ENCODE results near the gene SPRR1A.

SPRR1A gene

GRCh38 chr1:152983743-152984142, at the start of gene SPRR1A:
TSS of gene SPRR1A (plus strand) at chr1:152984081. CDS start at chr1:152985231, 1,150 bp downstream.
- Mint-ChIP-seq H3K9me3 (peaks cover 4% of the 10 kb centered on the region), H3K4me1 (no peaks in the 10 kb centered on the region), H3K27ac (no peak within 1 kb of the TSS), H3K36me3 (no peaks in the 10 kb centered on the region), H3K27me3 (peaks cover 62% of the 10 kb centered on the region), H3K4me3 (no peak within 1 kb of the TSS)
- no peak for ATAC-seq

- peaks cover 12% of the 10 kb centered on the region for H3K27me3 Mint-ChIP-seq
- ATAC-seq, result no peak
- H3K36me3 Mint-ChIP-seq, result no peaks in the 10 kb centered on the region
- H3K9me3 Mint-ChIP-seq, result no peaks in the 10 kb centered on the region
- no peak overlapping the region for H3K27ac Mint-ChIP-seq
- H3K4me3 Mint-ChIP-seq, result no peak overlapping the region
- no peaks in the 10 kb centered on the region for H3K4me1 Mint-ChIP-seq
Observed at GRCh38 chr1:152940614-152941013, 43.3 kb upstream of the SPRR1A start.

GRCh38 chr1:152941037-152941711, 42.7 kb upstream of the SPRR1A start:
- Mint-ChIP-seq H3K4me3 (no peak overlapping the region), H3K4me1 (no peaks in the 10 kb centered on the region), H3K36me3 (no peaks in the 10 kb centered on the region), H3K27ac (no peak overlapping the region), H3K27me3 (peaks cover 12% of the 10 kb centered on the region), H3K9me3 (no peaks in the 10 kb centered on the region)
- ATAC-seq, result no peak

GRCh38 chr1:152942161-152942560, 41.7 kb upstream of the SPRR1A start:
- no peaks in the 10 kb centered on the region for H3K4me1 Mint-ChIP-seq
- ATAC-seq, result peak; percentile 36
- no peak overlapping the region for H3K27ac Mint-ChIP-seq
- H3K9me3 Mint-ChIP-seq, result no peaks in the 10 kb centered on the region
- no peak overlapping the region for H3K4me3 Mint-ChIP-seq
- H3K36me3 Mint-ChIP-seq, result no peaks in the 10 kb centered on the region
- H3K27me3 Mint-ChIP-seq, result peaks cover 12% of the 10 kb centered on the region

- Mint-ChIP-seq H3K36me3 (no peaks in the 10 kb centered on the region), H3K4me3 (no peak overlapping the region), H3K27ac (no peak overlapping the region), H3K9me3 (no peaks in the 10 kb centered on the region), H3K27me3 (no peaks in the 10 kb centered on the region), H3K4me1 (no peaks in the 10 kb centered on the region)
- no peak for ATAC-seq
Observed at GRCh38 chr1:152946248-152946647, 37.6 kb upstream of the SPRR1A start.

GRCh38 chr1:152946651-152947256, 37.1 kb upstream of the SPRR1A start, which contains the start of gene SPRR5:
TSS of gene SPRR5 (plus strand) at chr1:152947206. CDS start at chr1:152948555, 1,349 bp downstream.
- no peaks in the 10 kb centered on the region for H3K4me1 Mint-ChIP-seq
- H3K27me3 Mint-ChIP-seq, result no peaks in the 10 kb centered on the region
- no peaks in the 10 kb centered on the region for H3K36me3 Mint-ChIP-seq
- no peaks in the 10 kb centered on the region for H3K9me3 Mint-ChIP-seq
- no peak for ATAC-seq
- H3K27ac Mint-ChIP-seq, result no peak within 1 kb of the TSS
- no peak within 1 kb of the TSS for H3K4me3 Mint-ChIP-seq

- ATAC-seq, result no peak
- no peaks in the 10 kb centered on the region for H3K36me3 Mint-ChIP-seq
- no peak overlapping the region for H3K4me3 Mint-ChIP-seq
- H3K9me3 Mint-ChIP-seq, result no peaks in the 10 kb centered on the region
- H3K27ac Mint-ChIP-seq, result no peak overlapping the region
- H3K4me1 Mint-ChIP-seq, result no peaks in the 10 kb centered on the region
- no peaks in the 10 kb centered on the region for H3K27me3 Mint-ChIP-seq
Observed at GRCh38 chr1:152951711-152952110, 32.2 kb upstream of the SPRR1A start.

- Mint-ChIP-seq H3K4me3 (no peak overlapping the region), H3K27ac (no peak overlapping the region), H3K4me1 (no peaks in the 10 kb centered on the region), H3K36me3 (no peaks in the 10 kb centered on the region), H3K9me3 (no peaks in the 10 kb centered on the region), H3K27me3 (no peaks in the 10 kb centered on the region)
- ATAC-seq, result no peak
Observed at GRCh38 chr1:152953761-152954160, 30.1 kb upstream of the SPRR1A start.

GRCh38 chr1:152954436-152954835, 29.4 kb upstream of the SPRR1A start:
- Mint-ChIP-seq H3K9me3 (no peaks in the 10 kb centered on the region), H3K27ac (no peak overlapping the region), H3K36me3 (no peaks in the 10 kb centered on the region), H3K4me3 (no peak overlapping the region), H3K27me3 (no peaks in the 10 kb centered on the region), H3K4me1 (no peaks in the 10 kb centered on the region)
- ATAC-seq, result no peak

GRCh38 chr1:152957561-152957960, 26.3 kb upstream of the SPRR1A start:
- no peaks in the 10 kb centered on the region for H3K36me3 Mint-ChIP-seq
- peaks cover 18% of the 10 kb centered on the region for H3K27me3 Mint-ChIP-seq
- no peak overlapping the region for H3K4me3 Mint-ChIP-seq
- H3K9me3 Mint-ChIP-seq, result no peaks in the 10 kb centered on the region
- H3K27ac Mint-ChIP-seq, result no peak overlapping the region
- peaks cover 10% of the 10 kb centered on the region for H3K4me1 Mint-ChIP-seq
- no peak for ATAC-seq

- H3K4me1 Mint-ChIP-seq, result peaks cover 10% of the 10 kb centered on the region
- H3K4me3 Mint-ChIP-seq, result no peak overlapping the region
- peaks cover 27% of the 10 kb centered on the region for H3K27me3 Mint-ChIP-seq
- H3K36me3 Mint-ChIP-seq, result no peaks in the 10 kb centered on the region
- H3K27ac Mint-ChIP-seq, result no peak overlapping the region
- H3K9me3 Mint-ChIP-seq, result no peaks in the 10 kb centered on the region
- no peak for ATAC-seq
Observed at GRCh38 chr1:152959273-152959672, 24.6 kb upstream of the SPRR1A start.

GRCh38 chr1:152959801-152960451, 24.0 kb upstream of the SPRR1A start:
- Mint-ChIP-seq H3K27me3 (peaks cover 27% of the 10 kb centered on the region), H3K9me3 (no peaks in the 10 kb centered on the region), H3K4me3 (no peak overlapping the region), H3K27ac (no peak overlapping the region), H3K4me1 (peaks cover 10% of the 10 kb centered on the region), H3K36me3 (no peaks in the 10 kb centered on the region)
- no peak for ATAC-seq

GRCh38 chr1:152960452-152961044, 23.3 kb upstream of the SPRR1A start:
- ATAC-seq, result no peak
- Mint-ChIP-seq H3K9me3 (no peaks in the 10 kb centered on the region), H3K4me3 (no peak overlapping the region), H3K27me3 (peaks cover 30% of the 10 kb centered on the region), H3K36me3 (no peaks in the 10 kb centered on the region), H3K4me1 (peaks cover 10% of the 10 kb centered on the region), H3K27ac (no peak overlapping the region)

GRCh38 chr1:152961226-152961891, 22.5 kb upstream of the SPRR1A start:
- Mint-ChIP-seq H3K4me1 (peaks cover 10% of the 10 kb centered on the region), H3K27ac (no peak overlapping the region), H3K27me3 (peaks cover 35% of the 10 kb centered on the region), H3K4me3 (no peak overlapping the region), H3K36me3 (no peaks in the 10 kb centered on the region), H3K9me3 (no peaks in the 10 kb centered on the region)
- no peak for ATAC-seq

- H3K36me3 Mint-ChIP-seq, result no peaks in the 10 kb centered on the region
- H3K4me3 Mint-ChIP-seq, result no peak overlapping the region
- H3K27me3 Mint-ChIP-seq, result peaks cover 48% of the 10 kb centered on the region
- peaks cover 10% of the 10 kb centered on the region for H3K4me1 Mint-ChIP-seq
- H3K27ac Mint-ChIP-seq, result no peak overlapping the region
- ATAC-seq, result no peak
- H3K9me3 Mint-ChIP-seq, result no peaks in the 10 kb centered on the region
Observed at GRCh38 chr1:152962876-152963415, 20.9 kb upstream of the SPRR1A start.

Data from stimulated activated memory B cell treated with anti-CD40 and anti-IgM and Interleukin-4, amounts not matched to agents 10 μg/mL and 1 μg/mL and 100 μg/mL, for 72 hours (primary cell).